ENCODE results near the gene MTIF3. TPM values are rescaled to one million over a fixed set of nuclear protein-coding genes. Genes with fewer than 3 reads are reported as not detected.

The MTIF3 gene
- total RNA-seq, 1 donor from 2014 or later, result 28.8 TPM

DNA sequence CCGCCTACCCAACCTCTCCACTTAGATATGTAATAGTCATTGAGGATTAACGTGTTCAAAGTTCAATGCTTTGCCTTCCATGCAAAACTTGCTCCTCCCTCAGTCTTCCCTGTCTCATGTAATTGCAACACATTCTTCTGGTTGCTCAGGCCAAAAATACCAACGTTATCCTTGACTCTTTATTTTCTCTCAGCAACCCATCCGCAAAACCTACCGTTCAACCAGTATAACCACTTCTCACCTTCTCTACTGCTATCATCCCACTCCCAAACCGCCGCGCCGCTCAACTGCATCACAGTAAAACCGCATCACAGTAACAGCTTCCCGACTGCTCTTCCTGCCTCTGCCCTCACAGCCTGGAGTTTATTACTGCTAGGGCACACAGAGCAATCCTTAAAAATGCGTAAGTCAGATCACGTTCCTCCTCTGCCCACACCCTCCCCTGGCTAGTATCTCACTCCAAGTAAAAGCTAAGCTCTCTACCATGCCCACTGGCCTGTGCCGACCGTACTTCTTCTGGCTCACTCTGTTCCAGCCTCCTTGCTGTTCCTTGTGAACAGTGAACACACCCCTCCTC lies 8.2 kb downstream of the MTIF3 start:
- intact Hi-C loops (cut with micrococcal nuclease), result no loop called here
- DNase-seq, result peak; percentile 66
- Mint-ChIP-seq H3K9me3 (no peaks in the 10 kb centered on the region), H3K27me3 (no peaks in the 10 kb centered on the region), H3K4me3 (peak overlapping the region; percentile 57), H3K4me1 (peaks cover 51% of the 10 kb centered on the region), H3K36me3 (ENCODE audit: low read depth) (peaks cover 49% of the 10 kb centered on the region), H3K27ac (peak overlapping the region; percentile 18)

DNA sequence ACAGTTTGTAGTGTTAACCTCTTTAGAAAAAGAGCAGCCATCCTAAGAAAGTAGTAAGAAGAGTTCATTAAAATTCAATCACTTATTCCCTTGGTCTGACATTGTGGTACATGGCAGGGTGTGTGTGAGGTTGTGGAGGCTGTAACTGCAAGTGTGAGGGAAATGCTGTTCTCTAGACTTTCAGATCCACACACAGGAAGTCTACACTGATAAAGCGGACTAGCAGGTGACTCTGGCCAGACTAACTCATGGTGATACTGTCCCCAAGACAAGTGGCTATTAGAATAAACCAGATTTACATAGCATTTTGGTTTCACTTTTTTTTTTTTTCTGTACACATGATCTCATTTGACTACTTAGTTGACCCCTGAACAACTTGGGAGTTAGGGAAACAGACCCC lies 10.0 kb downstream of the MTIF3 start:
- Mint-ChIP-seq H3K27me3 (no peaks in the 10 kb centered on the region), H3K9me3 (no peaks in the 10 kb centered on the region), H3K4me1 (peaks cover 42% of the 10 kb centered on the region), H3K36me3 (ENCODE audit: low read depth) (peaks cover 56% of the 10 kb centered on the region), H3K27ac (no peak overlapping the region), H3K4me3 (no peak overlapping the region)
- no peak for DNase-seq
- intact Hi-C loops (cut with micrococcal nuclease), result no loop called here

DNA sequence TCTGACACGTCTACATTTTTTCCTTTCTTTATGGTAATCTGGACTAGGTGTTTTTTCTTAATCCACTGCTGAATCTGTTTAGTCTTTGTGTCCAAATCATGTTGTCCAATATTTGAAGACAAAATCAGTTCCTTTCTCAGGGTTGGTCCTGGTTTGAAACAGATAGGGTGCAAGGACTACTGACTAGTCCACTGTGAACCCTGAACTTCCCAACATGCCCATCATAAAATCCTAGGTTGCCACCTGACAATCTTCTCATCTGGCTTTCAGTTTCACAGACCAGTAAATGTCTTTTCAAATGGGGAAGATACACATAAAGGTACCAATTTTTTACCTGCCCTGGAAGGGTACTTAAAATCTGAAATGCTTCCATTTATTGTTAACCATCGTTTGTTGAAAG lies 13.2 kb downstream of the MTIF3 start:
- no peak overlapping the region for H3K27ac Mint-ChIP-seq
- intact Hi-C loops (cut with micrococcal nuclease), result no loop called here
- H3K36me3 Mint-ChIP-seq (ENCODE audit: low read depth), result peaks cover 72% of the 10 kb centered on the region
- no peak for DNase-seq
- H3K4me1 Mint-ChIP-seq, result peaks cover 46% of the 10 kb centered on the region
- H3K4me3 Mint-ChIP-seq, result no peak overlapping the region
- H3K27me3 Mint-ChIP-seq, result no peaks in the 10 kb centered on the region
- no peaks in the 10 kb centered on the region for H3K9me3 Mint-ChIP-seq

DNA sequence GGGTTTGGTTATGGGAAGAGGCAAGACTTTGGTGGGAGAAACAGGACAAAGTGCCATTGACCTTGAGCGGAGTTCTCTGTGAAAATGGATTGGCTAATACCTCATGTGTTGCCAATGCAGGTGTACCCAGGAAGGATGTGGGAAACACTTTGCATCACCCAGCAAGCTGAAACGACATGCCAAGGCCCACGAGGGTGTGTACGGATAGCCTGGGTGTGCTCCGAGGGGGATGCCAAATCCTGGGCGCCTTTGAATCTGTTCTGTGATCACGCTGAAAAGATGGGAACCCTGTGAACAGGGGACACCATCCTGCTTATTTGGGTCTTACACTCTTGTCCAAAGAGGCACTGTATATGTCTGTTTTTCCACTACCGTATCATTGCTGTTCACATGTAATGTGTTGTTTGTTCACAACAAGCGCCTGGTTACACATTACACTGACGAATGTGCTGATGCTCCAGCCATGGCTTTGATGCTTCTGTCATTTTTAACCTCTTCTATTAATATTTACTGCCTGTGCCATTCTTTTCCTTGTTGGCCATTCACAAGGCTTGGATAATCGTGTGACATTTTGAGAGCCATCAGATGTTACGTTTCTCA lies 17.7 kb downstream of the MTIF3 start:
- peaks cover 75% of the 10 kb centered on the region for H3K36me3 Mint-ChIP-seq (ENCODE audit: low read depth)
- H3K27me3 Mint-ChIP-seq, result no peaks in the 10 kb centered on the region
- no peaks in the 10 kb centered on the region for H3K9me3 Mint-ChIP-seq
- H3K27ac Mint-ChIP-seq, result peak overlapping the region; percentile 56
- H3K4me3 Mint-ChIP-seq, result no peak overlapping the region
- intact Hi-C loops (cut with micrococcal nuclease), result no loop called here
- DNase-seq, result no peak
- peaks cover 39% of the 10 kb centered on the region for H3K4me1 Mint-ChIP-seq

DNA sequence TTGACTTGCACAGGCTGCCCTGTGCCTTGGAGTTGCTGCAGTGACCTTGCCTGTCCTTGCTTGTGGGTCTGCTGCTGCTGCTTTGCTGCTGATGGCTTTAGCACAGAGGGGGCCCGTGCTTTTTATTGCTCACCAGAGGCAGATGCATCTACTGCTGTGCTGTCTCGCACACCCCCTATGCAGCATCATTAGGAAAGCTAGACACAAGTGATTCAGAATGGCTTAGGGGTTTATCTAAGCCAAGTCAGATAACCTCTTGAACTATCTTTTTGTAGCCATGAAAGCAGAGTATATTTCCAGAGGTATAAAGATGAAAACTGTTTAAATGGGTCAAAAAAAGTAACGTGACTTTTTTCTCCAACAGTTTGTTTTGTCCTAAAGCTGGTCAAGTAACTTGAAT lies 18.2 kb downstream of the MTIF3 start:
- Mint-ChIP-seq H3K27ac (peak overlapping the region; percentile 56), H3K4me1 (peaks cover 39% of the 10 kb centered on the region), H3K27me3 (no peaks in the 10 kb centered on the region), H3K4me3 (no peak overlapping the region), H3K36me3 (ENCODE audit: low read depth) (peaks cover 75% of the 10 kb centered on the region), H3K9me3 (no peaks in the 10 kb centered on the region)
- DNase-seq, result no peak
- intact Hi-C loops (cut with micrococcal nuclease), result no loop called here

DNA sequence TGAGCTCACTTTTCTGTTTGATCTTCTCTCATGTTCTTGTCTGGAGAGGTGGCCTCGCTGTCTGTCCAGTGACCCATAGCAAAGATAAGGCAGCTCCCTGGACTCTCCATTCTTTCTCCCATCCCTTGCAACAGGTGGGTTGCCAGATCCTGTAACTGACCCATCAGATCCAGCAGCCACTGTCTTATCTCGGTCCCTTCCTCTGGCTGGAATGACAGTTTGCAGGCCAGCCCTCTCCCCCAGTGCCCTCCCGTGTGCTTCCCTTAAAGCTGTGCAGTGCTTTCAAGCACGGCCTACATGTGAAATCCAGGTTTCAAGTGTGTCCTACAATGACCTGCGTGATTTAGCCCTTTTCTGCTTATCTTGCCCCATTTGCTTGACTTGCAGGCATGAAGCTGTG lies 22.2 kb downstream of the MTIF3 start:
- no peaks in the 10 kb centered on the region for H3K27me3 Mint-ChIP-seq
- peak overlapping the region; percentile 86 for H3K27ac Mint-ChIP-seq
- DNase-seq, result no peak
- H3K36me3 Mint-ChIP-seq (ENCODE audit: low read depth), result peaks cover 63% of the 10 kb centered on the region
- peak overlapping the region; percentile 86 for H3K4me3 Mint-ChIP-seq
- intact Hi-C loops (cut with micrococcal nuclease), result loop anchor here (10.0 kb wide), 1 partner anchor 707 kb away; the partner anchor contains the start of gene PAN3
- H3K4me1 Mint-ChIP-seq, result peaks cover 53% of the 10 kb centered on the region
- H3K9me3 Mint-ChIP-seq, result no peaks in the 10 kb centered on the region

DNA sequence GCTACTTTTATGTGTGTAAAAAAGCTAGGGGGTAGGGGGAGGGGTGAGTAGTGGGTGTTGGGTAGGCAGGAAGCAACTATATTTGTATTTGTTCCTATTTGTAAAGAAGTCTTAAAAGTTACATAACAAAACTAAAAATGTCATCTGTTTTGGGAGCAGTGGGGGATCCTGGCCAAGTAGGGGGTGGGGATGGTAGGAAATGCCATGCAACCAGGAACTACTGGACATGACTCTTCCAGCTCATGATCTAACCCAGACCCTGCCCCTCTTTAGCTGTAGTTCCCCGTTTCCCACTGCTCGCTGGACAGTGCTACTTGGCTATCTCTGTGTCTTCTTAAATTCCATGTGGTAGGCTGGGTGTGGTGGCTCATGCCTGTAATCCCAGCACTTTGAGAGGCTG lies 22.7 kb downstream of the MTIF3 start:
- Mint-ChIP-seq H3K9me3 (no peaks in the 10 kb centered on the region), H3K27me3 (no peaks in the 10 kb centered on the region), H3K27ac (peak overlapping the region; percentile 95), H3K36me3 (ENCODE audit: low read depth) (peaks cover 59% of the 10 kb centered on the region), H3K4me3 (peak overlapping the region; percentile 86), H3K4me1 (peaks cover 52% of the 10 kb centered on the region)
- no peak for DNase-seq
- intact Hi-C loops (cut with micrococcal nuclease), result loop anchor here (2.0 to 10.0 kb wide), 5 partner anchors 53 to 1231 kb away; partner anchors contain the start of genes PAN3, POMP, RPL21 and USP12

DNA sequence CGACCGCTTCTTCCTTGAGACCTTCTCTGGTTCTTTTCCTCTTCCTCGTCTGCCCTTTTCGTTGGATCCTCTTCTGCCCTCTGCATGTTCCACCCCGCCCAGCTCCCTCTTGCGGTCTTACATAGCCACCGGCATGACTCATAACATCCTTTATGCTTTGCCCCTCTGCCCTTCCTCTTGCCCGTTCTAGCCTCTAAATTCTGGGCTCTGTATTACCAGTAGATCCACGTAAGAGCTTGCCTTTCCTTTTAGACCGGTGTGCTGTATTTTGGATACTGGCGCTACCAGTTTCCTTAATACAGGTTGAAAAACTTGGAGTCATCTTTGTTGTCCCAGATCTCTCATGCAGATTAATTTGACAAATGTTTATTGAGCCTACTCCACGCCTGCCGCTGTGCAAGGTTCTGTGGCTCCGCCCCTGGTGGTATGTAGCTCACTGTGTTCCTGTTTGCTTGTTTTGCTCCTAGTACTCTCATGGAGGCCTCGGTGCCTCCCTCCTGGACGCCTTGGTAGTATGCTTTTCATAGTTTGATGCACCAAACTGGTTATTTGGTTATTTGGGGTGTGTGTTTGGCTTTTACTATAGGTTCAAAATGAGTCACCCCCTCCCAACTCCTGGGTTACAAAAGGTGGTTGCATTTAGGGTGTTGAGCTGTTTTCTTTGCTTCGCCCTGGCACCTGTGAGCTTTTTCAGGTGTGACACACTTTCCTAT lies 24.3 kb downstream of the MTIF3 start:
- Mint-ChIP-seq H3K36me3 (ENCODE audit: low read depth) (peaks cover 45% of the 10 kb centered on the region), H3K27ac (peak overlapping the region; percentile 95), H3K9me3 (no peaks in the 10 kb centered on the region), H3K4me3 (peak overlapping the region; percentile 86), H3K27me3 (no peaks in the 10 kb centered on the region), H3K4me1 (peaks cover 42% of the 10 kb centered on the region)
- intact Hi-C loops (cut with micrococcal nuclease), result loop anchor here (1.0 to 10.0 kb wide), 7 partner anchors 24 to 1233 kb away; partner anchors contain the start of genes MTIF3, PAN3, POMP and RPL21
- DNase-seq, result peak; percentile 93

DNA sequence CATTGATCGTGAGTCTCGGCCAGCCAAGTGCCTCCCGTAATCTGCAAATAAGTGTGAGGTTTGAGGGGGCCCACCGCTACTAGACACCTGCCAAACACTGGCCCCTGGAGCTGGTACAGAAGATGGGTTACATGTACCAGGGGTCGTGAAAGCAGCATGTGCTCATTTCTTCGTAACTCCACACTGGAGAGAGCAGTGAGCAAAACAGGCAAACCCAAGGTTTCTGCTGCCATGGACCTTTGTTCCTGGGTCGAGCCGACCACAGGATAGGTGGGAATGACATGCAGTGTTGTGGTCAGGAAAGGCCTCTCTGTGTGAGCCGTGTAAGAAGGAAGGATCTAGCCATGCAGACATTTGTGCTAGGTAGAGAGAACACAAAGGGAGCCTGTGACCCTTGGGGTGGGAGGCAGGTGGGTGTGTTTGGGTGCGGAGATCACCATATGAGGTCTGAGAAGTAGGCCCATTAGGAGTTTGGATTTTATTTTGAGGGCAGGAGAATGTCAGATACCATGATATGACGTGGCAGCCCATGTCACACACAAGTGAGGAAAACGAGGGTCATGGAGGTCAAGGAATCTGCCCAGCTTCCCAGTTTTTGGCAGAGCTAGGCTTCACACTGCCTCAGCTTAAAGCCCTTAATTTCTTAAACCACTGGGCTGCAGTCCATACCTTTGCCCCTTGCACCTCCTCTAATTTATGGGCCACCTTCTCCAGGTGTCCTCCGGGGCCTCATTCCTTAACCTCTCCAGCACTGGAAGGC lies 25.0 kb downstream of the MTIF3 start:
- Mint-ChIP-seq H3K4me3 (peak overlapping the region; percentile 86), H3K27me3 (no peaks in the 10 kb centered on the region), H3K9me3 (no peaks in the 10 kb centered on the region), H3K27ac (peak overlapping the region; percentile 95), H3K36me3 (ENCODE audit: low read depth) (peaks cover 37% of the 10 kb centered on the region), H3K4me1 (peaks cover 35% of the 10 kb centered on the region)
- DNase-seq, result peak; percentile 73
- intact Hi-C loops (cut with micrococcal nuclease), result loop anchor here (10.0 kb wide), 1 partner anchor 709 kb away; the partner anchor contains the start of gene PAN3

DNA sequence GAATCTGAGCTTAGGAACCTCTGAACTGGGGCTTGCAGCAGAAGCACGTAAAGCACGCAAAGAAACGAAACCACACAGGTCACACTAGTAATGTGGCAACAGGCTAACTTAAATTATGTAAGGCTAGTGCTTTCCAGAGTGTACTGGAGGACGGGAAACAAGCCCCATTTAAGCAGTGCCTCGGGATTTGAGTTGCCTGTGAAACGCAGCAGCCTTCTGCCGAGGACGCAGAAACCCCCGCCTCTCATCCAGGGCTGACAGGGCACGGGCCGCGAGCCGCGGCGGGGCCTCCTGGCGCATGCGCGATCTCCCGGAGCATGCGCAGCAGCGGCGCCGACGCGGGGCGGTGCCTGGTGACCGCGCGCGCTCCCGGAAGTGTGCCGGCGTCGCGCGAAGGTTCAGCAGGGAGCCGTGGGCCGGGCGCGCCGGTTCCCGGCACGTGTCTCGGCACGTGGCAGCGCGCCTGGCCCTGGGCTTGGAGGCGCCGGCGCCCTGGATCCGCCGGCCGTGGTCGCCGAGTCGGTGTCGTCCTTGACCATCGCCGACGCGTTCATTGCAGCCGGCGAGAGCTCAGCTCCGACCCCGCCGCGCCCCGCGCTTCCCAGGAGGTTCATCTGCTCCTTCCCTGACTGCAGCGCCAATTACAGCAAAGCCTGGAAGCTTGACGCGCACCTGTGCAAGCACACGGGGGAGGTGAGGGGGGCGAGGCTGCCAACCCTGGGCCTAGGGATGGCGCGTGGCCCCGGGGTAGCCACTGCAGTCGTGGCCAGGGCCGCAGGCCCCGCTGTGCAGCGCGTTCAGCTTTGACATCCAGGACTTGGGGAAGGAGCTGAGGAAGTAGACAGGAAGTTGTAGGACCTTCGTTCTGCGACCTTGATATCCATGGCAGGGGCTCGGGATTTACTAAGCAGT lies 25.9 kb downstream of the MTIF3 start, which contains the start of gene GTF3A:
Gene GTF3A, plus strand, starts transcription at position 374 of the 912 bp plus-strand sequence.
- peaks cover 35% of the 10 kb centered on the region for H3K36me3 Mint-ChIP-seq (ENCODE audit: low read depth)
- intact Hi-C loops (cut with micrococcal nuclease), result loop anchor here (1.0 to 10.0 kb wide), 3 partner anchors 18 to 710 kb away; partner anchors contain the start of genes LNX2 and PAN3

DNA sequence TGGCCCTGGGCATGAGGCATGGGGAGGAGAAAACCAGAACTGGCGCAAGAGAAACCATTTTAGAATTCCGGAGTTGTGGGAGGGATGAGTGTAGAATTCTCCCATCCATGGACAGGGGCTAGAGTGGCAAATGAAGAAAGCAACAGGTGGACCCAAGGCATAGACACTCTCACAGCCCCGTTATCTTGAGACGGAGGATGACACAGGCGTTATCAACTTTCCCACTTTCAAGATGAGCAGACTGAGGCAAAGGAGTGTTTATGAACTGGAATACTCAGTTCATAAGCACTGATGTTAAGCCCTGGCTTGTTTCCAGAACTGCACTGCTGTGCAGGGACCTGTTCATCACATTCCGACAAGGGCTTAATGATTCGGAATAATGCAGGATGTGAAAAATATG lies 27.0 kb downstream of the MTIF3 start:
- Mint-ChIP-seq H3K27me3 (no peaks in the 10 kb centered on the region), H3K9me3 (no peaks in the 10 kb centered on the region), H3K4me1 (peaks cover 34% of the 10 kb centered on the region), H3K36me3 (ENCODE audit: low read depth) (peaks cover 28% of the 10 kb centered on the region), H3K27ac (peak overlapping the region; percentile 82), H3K4me3 (peak overlapping the region; percentile 78)
- intact Hi-C loops (cut with micrococcal nuclease), result loop anchor here (10.0 kb wide), 1 partner anchor 711 kb away; the partner anchor contains the start of gene PAN3
- no peak for DNase-seq

More for the DNA sequence above, 25.9 kb downstream of the MTIF3 start, which contains the start of gene GTF3A:
- no peaks in the 10 kb centered on the region for H3K9me3 Mint-ChIP-seq
- H3K4me1 Mint-ChIP-seq, result peaks cover 35% of the 10 kb centered on the region
- H3K27ac Mint-ChIP-seq, result peak within 1 kb of the TSS; percentile 95
- no peaks in the 10 kb centered on the region for H3K27me3 Mint-ChIP-seq
- peak; percentile 97 for DNase-seq
- peak within 1 kb of the TSS; percentile 86 for H3K4me3 Mint-ChIP-seq

DNA sequence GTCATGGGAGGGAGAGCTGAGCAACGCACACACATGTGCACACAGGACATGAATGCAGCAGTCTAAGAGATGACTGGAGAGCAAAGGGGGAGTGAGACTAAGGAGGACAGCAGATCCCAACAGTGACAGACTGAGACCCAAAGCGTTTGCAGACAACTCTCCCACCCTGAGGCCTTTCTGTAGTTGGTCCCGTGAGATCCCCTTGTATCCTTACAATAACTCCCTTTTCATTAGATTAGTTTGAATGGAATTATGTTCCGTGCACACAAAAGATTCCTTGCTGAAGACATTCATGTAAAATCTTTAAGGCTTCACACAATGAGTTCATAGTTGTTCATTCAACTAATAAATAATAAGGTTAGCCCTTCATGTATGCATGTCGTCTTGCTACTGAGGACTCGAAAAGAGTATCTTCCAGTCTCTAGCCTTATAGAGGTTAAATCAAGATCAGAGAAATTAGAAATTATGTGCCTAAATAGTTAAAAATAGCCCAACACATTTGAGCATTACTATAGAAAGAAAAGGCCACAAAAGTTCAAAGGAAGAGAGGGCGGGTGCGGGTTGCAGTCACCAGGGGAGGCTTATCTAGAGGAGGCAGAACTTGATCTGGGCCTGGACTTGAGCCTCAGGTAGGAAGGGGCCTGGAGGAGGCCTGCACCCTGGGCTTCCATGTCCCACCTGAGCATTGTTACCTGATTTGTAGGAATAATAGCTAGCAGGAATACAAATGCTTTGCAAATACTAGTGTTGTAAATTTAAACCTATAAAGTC lies 29.1 kb downstream of the MTIF3 start:
- Mint-ChIP-seq H3K27ac (no peak overlapping the region), H3K27me3 (no peaks in the 10 kb centered on the region), H3K36me3 (ENCODE audit: low read depth) (peaks cover 11% of the 10 kb centered on the region), H3K4me1 (peaks cover 15% of the 10 kb centered on the region), H3K9me3 (no peaks in the 10 kb centered on the region), H3K4me3 (no peak overlapping the region)
- DNase-seq, result no peak
- intact Hi-C loops (cut with micrococcal nuclease), result loop anchor here (10.0 kb wide), 1 partner anchor 714 kb away; the partner anchor contains the start of gene PAN3
